Stimulated activated CD8-positive, alpha-beta memory T cell treated with anti-CD3 and anti-CD28 coated beads, Interleukin-7, amount 100 ng/mL, for 24 hours (primary cell): ENCODE results near the gene CSH1.
A peak's percentile ranks its signal among the peaks of the same experiment; 100 is the strongest.
"Not testable (repeated sequence)": the region's sequence is repeated elsewhere in the genome, so short reads cannot be mapped to it uniquely, and the experiment has no call there.

Experiments used
- DNase-seq: peaks from one replicate; pipeline ENCODE4 v3.0.0-alpha.2; 2020; ENCODE audit warnings: low read depth

CSH1 gene

DNA sequence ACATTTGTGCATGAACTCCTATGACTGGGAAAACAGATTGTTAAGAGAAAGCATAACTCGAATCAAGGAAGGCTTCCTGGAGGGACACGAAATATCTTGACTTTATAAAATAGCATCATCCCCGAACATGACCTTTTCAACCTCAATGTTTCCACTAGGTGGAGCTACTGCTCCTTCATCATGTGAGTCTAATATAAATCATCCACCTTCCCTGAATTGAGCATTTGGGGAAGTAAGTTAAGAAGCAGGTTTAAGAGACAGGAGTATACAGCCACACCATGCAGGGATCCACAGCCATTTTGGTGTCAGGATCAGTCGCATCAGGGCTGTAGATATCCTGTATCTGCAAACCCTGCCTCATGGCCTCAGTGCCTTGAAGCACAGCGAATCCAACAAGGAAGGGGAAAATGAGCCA is 7.4 kb upstream of the CSH1 start:
- not testable (repeated sequence) for DNase-seq

DNA sequence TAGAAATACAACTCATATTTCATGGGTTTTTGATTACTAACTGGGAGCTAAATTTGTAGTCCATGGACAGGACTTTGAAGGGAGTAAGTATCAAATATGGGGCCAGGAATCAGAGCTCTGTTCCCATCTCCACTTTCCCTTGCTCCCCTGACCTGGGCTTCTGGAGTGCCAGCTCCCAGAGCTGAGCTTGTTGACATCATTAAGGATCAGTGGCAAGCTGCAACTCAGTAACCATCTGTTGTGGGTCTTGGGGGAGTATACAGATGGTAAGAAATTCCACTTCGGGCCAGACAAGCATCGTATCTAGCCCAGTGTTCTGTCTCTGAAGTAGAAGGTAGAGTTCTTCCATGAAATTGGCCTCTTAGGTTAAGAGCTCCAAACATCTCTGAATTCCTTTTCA is 5.6 kb upstream of the CSH1 start:
- not testable (repeated sequence) for DNase-seq

DNA sequence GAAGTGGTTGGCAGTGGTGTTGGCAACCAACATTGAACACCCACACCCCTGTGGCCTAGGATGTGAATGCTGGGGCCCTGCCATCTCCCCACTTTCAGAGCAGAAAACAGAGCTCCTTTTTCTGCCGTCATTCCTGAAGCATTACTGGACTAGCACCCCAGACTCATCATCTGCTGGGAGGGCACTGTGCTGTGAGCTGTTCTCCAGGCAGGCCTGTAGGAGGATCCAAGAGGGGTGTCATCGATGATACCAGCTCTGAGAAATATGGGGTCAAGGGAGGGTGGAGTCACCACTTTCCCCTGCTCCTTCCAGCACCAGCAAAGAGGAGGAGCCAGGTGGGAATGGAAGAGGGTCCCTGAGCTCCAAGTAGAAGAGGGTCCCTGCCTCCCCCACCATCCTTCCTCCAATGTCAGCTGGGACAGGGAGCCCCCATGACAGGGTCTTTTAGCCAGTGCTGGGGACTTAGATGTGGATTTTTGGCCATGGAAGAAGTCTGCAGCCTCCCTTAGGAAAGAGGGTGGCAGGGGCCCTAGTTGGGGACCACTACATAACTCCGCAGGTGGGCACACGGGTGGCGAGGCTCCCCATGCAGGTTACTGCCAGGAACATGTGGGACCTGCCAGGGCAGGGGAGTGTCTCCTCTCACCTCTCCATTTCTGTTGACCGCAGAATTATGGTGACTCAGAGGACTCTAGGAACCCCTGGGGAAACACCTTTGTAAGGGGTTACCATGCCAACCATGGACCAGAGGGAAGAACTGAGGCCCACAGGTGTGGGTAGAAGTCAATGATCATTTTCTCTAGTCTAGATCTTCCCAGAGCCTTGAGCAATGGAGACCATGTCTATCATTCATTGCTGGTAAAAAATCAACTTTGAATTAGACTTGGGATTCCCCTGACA is 2.8 kb upstream of the CSH1 start:
- not testable (repeated sequence) for DNase-seq

DNA sequence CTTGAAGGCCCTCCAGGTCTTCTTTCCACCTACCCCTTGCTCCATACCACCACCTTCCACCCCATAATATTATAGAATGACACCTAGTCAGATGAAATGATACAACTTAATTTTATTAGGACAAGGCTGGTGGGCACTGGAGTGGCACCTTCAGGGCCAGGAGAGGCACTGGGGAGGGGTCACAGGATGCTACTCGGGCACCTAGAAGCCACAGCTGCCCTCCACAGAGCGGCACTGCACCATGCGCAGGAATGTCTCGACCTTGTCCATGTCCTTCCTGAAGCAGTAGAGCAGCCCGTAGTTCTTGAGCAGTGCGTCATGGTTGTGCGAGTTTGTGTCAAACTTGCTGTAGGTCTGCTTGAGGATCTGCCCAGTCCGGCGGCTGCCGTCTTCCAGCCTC is 1.6 kb downstream of the CSH1 start:
- DNase-seq: not testable (repeated sequence)

DNA sequence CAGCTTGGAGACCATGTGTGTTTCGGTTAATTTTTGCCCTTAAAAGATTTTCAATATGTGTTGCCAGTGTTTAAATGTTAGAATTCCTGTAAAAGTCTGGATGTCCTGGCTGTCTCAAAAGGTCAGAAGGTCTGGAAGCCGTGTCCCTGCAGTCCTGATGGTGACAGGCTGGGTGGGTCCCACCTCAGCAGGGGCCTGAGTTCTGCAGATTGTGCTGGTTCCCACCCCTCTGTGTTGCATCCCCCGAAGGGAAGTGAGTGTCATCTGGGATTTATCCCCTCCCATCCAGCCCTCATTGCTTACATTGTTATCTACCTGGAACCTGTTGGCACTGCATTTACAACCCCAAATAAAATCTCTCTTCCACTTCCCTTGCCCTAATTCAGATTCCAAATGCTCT is 2.4 kb downstream of the CSH1 start:
- DNase-seq: not testable (repeated sequence)

DNA sequence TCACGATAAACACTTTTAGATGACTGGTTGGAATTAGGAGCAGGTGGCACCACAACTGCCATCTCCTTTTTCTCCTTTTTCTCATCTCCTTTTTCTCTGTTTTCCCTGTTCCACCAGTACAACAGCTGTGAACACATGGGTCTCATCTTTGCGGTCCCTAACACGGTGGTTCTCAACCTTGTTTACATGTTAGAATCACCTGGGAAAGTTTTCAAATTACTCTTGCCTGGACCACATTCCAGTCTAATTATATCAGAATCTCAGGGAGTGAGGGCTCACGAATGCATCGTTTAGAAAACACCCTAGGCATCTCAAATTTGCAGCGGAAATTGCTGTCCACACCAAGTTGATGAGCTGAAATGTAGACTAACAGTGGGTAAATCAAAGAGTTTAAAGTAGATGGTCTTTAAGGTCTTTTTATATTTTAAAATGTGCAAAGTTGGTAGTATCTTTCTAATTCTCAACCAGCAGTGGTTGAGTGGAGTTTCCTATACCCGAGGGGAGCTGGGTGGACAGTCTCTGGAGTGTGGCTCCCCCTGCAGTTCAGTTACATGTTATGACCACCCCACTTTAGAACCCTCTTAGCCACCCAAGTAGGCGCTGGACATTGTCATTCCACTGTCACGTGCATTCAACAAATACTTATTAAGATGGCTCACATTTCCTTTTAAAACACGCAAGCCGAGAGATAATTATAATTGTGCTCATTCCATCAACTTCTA is 3.9 kb downstream of the CSH1 start:
- DNase-seq: not testable (repeated sequence)

DNA sequence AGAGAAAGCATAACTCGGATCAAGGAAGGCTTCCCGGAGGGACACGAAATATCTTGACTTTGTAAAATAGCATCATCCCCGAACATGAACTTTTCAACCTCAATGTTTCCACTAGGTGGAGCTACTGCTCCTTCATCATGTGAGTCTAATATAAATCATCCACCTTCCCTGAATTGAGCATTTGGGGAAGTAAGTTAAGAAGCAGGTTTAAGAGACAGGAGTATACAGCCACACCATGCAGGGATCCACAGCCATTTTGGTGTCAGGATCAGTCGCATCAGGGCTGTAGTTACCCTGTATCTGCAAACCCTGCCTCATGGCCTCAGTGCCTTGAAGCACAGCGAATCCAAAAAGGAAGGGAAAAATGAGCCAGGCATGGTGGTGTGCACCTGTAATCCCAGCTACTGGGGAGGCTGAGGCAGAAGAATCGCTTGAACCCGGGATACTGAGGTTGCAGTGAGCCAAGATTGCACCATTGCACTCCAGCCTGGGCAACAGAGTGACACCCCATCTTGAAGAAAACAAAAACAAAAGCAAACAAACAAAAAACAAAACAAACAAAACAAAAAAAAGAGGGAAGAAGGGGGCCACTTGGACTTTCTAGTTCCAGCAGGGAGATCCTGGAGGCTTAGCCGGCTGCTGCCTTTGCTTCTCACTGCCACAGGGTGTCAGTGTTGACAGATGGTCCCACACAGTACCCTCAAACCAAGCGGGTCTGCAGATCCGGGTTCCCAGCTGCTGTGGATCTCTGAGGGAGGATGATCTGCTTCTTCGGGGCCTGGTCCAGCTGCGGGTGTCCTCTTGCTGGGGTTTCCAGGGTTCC is 7.1 kb downstream of the CSH1 start:
- DNase-seq: not testable (repeated sequence)

DNA sequence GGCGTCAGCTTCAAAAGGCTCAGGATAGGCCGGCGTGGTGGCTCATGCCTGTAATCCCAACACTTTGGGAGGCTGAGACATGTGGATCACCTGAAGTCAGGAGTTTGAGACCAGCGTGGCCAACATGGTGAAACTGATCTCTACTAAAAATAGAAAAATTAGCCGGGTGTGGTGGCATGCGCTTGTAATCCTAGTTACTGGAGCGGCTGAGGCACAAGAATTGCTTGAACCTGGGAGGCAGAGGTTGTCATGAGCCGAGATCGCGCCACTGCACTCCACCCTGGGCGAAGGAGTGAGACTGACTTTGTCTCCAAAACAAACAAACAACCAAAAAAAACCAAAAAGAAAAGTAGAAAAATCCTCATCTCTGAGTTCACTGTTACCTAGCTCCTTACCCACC is 11.3 kb downstream of the CSH1 start:
- DNase-seq: not testable (repeated sequence)

DNA sequence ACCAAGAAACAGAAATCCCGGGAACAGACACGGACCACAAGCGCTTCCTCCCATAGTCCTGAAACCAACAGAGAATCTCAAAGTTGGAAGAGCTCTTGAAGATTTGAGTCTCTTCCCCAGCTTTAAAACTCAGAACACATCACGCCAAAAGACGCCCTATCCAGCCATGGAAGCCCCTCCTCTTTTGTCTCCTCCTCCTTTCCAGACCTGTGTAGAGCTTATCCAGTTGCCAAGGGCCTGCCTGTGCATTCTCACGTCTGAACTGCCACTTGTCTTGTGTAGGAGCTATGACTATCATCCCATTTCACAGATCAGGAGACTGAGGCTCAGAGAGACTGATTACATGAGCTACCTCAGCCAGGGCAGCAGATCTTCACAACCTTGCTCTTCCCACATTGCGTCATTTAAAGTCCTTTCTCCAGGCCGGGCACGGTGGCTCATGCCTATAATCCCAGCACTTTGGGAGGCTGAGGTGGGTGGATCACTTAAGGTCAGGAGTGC is 13.7 kb downstream of the CSH1 start:
- DNase-seq: not testable (repeated sequence)

DNA sequence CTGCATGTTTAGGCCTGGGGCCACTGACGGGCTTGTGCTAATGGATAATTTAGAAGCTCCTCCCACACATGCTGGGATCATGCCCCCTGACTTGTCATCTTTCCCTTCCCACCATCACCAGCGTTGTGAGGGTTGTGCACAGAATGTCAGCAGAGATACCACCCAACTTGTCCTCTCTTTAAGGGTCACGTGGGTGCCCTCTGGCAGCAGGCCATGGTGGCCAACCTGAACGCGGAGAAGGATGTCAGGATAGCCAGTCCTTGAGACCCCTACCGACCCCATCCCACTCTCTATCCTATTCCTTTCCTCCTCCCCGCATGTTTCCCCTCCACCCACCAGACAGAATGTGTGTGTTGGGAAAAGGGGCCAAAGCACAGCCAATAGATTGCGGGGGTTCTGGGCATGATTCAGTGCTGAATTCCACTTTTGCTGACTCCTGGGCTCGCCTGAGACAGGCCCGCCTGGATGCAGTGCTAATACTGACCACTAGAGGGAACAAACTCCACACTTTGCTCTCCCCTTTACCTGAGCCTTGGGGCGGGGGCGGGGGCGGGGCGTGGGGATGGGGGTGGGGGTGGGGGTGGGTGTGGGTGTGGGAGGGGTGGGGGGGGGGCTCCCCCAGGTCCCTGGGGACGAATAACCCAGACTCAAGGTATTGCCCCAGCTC is 14.3 kb downstream of the CSH1 start, which contains the start of gene GH2:
TSS of gene GH2 (minus strand) at position 10 of the 667 bp plus-strand sequence. CDS start 143 bp downstream, outside the sequence.
- peak; percentile 37 for DNase-seq

DNA sequence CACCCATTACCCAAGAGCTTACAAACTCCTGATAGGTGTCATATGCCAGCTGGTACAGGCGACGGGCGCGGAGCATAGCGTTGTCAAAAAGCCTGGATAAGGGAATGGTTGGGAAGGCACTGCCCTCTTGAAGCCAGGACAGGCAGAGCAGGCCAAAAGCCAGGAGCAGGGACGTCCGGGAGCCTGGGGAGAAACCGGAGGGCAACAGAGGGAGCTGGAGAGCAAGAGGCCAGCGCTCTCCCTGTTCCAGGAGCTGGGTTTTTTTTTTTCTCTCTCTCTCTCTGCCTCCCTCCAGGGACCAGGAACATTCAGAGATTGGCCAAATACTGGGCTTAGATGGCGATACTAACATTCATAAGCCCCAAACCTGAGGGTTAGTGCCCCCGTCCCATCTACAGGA is 15.0 kb downstream of the CSH1 start:
- DNase-seq: not testable (repeated sequence)

DNA sequence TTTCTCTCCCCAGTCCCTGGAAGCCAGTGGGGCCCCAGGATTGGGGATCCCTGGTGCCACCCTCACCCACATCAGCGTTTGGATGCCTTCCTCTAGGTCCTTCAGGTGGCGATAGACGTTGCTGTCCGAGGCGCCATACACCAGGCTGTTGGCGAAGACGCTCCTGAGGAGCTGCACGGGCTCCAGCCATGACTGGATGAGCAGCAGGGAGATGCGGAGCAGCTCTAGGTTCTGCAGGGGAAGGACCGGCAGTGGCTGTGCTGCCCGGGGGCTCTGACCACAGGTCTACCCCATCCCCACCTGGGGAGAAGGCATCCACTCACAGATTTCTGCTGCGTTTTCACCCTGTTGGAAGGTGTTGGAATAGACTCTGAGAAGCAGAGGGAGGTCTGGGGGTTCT is 15.7 kb downstream of the CSH1 start:
- no peak for DNase-seq

DNA sequence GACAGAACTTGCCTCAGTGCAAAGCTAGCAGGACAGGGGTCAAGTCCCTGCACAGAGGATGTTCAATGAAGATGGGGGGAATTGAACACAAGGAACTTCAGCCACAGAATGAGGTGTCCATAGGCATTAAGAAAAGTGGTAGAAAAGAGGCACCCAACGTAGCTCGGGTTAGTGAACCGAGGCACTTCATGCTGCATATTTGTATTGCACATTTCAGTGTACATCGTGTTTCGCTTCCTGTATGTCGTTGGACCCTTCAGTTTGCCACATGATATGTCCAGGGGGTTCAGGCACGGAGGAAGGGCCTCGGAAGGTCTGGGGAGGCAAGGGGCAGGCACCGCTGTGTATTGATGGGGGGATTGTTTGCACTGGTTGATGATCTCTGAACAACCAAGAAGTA is 18.0 kb downstream of the CSH1 start:
- not testable (repeated sequence) for DNase-seq

DNA sequence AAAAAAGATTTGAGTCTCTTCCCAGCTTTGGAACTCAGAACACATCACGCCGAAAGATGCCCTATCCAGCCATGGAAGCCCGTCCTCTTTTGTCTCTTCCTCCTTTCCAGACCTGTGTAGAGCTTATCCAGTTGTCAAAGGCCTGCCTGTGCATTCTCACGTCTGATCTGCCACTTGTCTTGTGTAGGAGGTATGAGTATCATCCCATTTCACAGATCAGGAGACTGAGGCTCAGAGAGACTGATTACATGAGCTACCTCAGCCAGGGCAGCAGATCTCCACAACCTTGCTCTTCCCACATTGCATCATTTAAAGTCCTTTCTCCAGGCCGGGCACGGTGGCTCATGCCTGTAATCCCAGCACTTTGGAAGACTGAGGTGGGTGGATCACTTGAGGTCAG is 21.7 kb downstream of the CSH1 start:
- DNase-seq: not testable (repeated sequence)

DNA sequence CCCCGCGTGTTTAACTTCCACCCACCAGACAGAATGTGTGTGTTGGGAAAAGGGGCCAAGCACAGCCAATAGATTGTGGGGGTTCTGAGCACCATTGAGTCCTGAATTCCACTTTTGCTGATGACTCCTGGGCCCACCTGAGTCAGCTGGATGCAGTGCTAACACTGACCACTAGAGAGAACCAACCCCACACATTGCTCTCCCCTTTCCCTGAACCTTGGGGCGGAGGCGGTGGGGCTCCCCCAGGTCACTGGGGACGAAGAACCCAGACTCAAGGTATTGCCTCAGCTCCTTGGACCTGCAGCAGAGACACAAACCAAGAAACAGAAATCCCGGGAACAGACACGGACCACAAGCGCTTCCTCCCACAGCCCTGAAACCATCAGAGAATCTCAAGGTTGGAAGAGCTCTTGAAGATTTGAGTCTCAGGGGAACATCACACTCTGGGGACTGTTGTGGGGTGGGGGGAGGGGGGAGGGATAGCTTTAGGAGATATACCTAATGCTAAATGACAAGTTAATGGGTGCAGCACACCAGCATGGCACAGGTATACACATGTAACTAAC is 22.2 kb downstream of the CSH1 start:
- DNase-seq: not testable (repeated sequence)

DNA sequence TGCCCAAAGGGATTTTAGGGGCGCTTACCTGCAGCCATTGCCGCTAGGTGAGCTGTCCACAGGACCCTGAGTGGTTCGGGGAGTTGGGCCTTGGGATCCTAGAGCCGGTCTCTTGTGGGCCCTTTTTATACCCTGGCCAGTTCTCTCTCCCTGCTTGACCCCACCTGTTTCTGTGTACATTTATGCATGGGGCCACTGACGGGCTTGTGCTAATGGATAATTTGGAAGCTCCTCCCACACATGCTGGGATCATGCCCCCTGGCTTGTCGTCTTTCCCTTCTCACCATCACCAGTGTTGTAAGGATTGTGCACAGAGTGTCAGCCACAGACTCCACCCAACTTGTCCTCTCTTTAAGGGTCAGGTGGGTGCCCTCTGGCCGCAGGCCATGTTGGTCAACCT is 22.8 kb downstream of the CSH1 start, which contains the start of gene CSH2:
TSS of gene CSH2 (minus strand) at position 101 of the 400 bp plus-strand sequence. CDS start at position 38, 63 bp downstream.
- DNase-seq: not testable (repeated sequence)

DNA sequence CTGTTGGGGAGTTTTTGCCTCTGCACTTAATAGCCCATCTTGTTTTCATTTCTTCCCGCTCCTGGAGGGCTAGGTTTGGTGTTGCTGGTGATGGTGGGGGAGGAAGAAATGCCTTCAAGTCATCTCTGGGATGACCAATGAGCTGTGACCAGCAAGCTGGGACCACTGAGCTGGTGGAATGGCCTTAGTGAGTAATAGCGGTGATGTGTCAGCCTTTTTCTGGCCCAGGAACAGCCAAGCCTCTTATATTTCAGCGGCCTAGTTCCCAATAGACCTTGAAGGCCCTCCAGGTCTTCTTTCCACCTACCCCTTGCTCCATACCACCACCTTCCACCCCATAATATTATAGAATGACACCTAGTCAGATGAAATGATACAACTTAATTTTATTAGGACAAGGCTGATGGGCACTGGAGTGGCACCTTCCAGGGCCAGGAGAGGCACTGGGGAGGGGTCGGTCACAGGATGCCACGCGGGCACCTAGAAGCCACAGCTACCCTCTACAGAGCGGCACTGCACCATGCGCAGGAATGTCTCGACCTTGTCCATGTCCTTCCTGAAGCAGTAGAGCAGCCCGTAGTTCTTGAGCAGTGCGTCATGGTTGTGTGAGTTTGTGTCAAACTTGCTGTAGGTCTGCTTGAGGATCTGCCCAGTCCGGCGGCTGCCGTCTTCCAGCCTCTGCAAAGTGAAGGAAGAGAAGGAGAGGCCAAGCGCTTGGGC is 24.6 kb downstream of the CSH1 start:
- DNase-seq: not testable (repeated sequence)

DNA sequence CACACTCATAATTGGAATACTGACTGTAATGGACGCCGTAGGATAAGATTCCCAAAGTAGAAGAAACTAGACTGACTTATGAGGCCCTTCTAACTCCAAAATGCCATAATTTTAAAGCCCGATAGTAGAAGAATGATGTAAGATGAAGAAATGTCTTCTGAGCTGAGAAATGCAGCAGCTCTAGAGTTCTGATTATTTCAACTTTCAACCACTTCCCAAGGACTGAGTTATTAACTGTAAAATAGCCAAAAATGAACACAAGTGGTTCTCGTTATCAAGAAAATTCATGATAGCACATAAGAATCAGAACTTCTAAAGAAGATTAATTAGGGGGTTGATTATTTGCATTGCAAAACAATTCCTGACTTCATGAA is 26.1 kb downstream of the CSH1 start:
- DNase-seq: not testable (repeated sequence)

DNA sequence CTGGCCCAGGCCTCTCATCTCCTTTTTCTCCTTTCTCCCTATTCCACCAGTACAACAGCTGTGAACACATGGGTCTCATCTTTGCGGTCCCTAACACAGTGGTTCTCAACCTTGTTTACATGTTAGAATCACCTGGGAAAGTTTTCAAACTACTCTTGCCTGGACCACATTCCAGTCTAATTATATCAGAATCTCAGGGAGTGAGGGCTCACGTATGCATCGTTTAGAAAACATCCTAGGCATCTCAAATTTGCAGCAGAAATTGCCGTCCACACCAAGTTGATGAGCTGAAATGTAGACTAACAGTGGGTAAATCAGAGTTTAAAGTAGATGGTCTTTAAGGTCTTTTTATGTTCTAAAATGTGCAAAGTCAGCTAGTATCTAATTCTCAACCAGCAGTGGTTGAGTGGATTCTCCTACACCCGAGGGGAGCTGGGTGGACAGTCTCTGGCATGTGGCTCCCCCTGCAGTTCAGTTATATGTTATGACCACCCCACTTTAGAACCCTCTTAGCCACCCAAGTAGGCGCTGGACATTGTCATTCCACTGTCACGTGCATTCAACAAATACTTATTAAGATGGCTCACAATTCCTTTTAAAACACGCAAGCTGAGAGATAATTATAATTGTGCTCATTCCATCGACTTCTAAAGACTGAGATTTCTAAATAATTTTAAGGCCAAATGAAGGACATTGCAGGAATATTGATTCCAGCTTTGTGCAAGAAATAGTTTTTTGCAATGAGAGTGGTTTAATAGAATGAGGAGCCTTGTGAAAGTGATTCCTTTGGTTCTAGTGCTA is 26.7 kb downstream of the CSH1 start:
- not testable (repeated sequence) for DNase-seq
